Activated T-helper 1 cell treated with anti-CD3 and anti-CD28 coated beads, Interleukin-2, amount 50 U/mL, for 16 hours (primary cell): Measurements from ENCODE around the gene STX8.
"Not testable (repeated sequence)": the region's sequence is repeated elsewhere in the genome, so short reads cannot be mapped to it uniquely, and the experiment has no call there.

Source experiments
- DNase-seq, 2 donors: peaks; one replicate each; pipeline ENCODE4 v3.0.0-alpha.2; 2020; ENCODE audit warnings: low read depth in 1 of 2, low spot score in 1 of 2

STX8 gene

GRCh38 chr17:9557161-9557755 lies 18.4 kb downstream of the STX8 start:
- no peak for DNase-seq

- not testable (repeated sequence) for DNase-seq
These were observed 20.9 kb downstream of the STX8 start for GRCh38 chr17:9554715-9555114.

- no peak for DNase-seq
These were observed 22.0 kb downstream of the STX8 start for GRCh38 chr17:9553596-9553995.

GRCh38 chr17:9553181-9553580 lies 22.4 kb downstream of the STX8 start:
- no peak for DNase-seq

- no peak for DNase-seq
These were observed 26.4 kb downstream of the STX8 start for GRCh38 chr17:9549215-9549614.

- no peak for DNase-seq
These were observed 31.4 kb downstream of the STX8 start for GRCh38 chr17:9544221-9544620.

GRCh38 chr17:9541718-9542117 lies 33.9 kb downstream of the STX8 start:
- DNase-seq, result no peak

GRCh38 chr17:9538626-9539025 lies 37.0 kb downstream of the STX8 start:
- no peak for DNase-seq

- DNase-seq, result no peak
These were observed 38.3 kb downstream of the STX8 start for GRCh38 chr17:9537177-9537776.

- DNase-seq, result no peak
These were observed 39.6 kb downstream of the STX8 start for GRCh38 chr17:9536061-9536460.

GRCh38 chr17:9533441-9533840 lies 42.2 kb downstream of the STX8 start:
- no peak for DNase-seq

GRCh38 chr17:9532715-9533114 lies 42.9 kb downstream of the STX8 start:
- DNase-seq, result no peak

GRCh38 chr17:9531034-9531433 lies 44.6 kb downstream of the STX8 start:
- no peak for DNase-seq

- no peak for DNase-seq
These were observed 46.5 kb downstream of the STX8 start for GRCh38 chr17:9529033-9529700.

GRCh38 chr17:9527788-9528187 lies 47.8 kb downstream of the STX8 start:
- no peak for DNase-seq

- DNase-seq, result no peak
These were observed 53.5 kb downstream of the STX8 start for GRCh38 chr17:9522074-9522473.

GRCh38 chr17:9521062-9521461 lies 54.6 kb downstream of the STX8 start:
- no peak for DNase-seq

- DNase-seq, result no peak
These were observed 55.0 kb downstream of the STX8 start for GRCh38 chr17:9520649-9521048.

- no peak for DNase-seq
These were observed 55.9 kb downstream of the STX8 start for GRCh38 chr17:9519583-9520272.

GRCh38 chr17:9517396-9517795 lies 58.2 kb downstream of the STX8 start:
- DNase-seq, result no peak

- no peak for DNase-seq
These were observed 62.4 kb downstream of the STX8 start for GRCh38 chr17:9513266-9513665.
